Middle frontal gyrus (tissue), 1 donor: Measurements from ENCODE around the gene TM2D3.

Source experiments
- DNase-seq: peaks from one replicate; pipeline ENCODE4 v3.0.0-alpha.2; 2015; ENCODE audit warnings: low spot score; ENCODE audit errors: extremely low spot score

Gene TM2D3

DNA sequence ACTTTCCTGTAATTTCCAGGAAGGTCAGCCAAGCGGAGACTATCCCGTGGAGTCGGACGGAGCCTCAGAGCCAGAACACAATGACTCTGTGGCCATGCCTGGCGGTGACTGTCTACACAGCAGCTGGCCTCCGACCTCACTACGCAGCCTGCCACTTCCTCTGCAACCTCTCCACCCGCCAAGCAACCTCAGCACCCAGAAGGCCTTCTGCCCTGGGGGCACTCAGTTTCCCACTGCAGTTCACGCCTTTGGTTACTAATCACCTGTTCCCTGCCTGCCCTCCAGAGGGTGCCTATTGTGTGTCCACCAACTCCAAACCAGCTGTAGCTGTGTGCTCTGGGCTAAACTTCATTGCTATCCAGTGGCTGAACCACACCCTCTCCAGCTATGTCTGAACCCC, 44.0 kb downstream of the TM2D3 start:
- no peak for DNase-seq

- DNase-seq = no peak
Observed at GRCh38 chr15:101607108-101607507, 45.1 kb downstream of the TM2D3 start.

GRCh38 chr15:101604124-101604874, 47.9 kb downstream of the TM2D3 start:
- no peak for DNase-seq

GRCh38 chr15:101602801-101603200, 49.4 kb downstream of the TM2D3 start:
- DNase-seq = no peak

DNA sequence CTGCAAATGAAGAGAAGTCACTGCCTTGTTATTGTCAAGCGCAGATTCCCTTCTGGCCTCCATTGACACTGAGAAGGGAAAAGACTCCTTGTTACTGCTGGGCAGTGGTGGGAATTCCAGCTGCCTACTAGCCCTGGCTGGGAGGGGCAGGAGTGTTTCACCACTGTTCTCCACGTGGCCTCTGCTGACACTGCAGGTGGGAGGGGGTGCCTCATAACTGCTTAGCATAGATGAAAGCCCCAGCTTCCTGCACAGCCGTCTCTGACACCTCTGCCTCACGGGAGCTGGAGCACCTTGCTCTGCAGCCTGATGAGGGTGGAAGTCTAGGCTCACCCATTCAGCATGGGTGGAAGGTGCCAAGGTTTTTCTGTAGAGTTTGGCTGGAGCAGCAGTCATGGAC, 52.1 kb downstream of the TM2D3 start:
- no peak for DNase-seq

DNA sequence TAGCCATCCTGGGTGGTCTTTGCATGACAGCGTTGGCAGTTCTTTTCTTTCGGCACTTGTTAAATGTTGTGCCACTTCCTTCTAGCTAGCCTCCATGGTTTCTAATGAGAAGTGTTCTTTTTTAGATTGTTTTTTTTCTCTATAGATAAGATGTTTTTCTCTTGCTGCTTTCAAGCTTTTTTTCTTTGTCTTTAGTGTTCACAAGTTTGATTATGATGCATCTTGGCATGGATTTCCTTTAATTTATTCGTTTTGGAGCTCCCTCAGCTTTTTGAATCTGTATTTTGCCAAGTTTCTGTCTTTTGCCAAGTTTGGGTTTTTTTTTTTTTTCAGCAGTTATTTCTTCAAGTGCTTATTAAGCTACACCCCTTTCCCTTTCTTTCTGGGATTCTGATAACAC, 53.1 kb downstream of the TM2D3 start:
- DNase-seq = no peak

DNA sequence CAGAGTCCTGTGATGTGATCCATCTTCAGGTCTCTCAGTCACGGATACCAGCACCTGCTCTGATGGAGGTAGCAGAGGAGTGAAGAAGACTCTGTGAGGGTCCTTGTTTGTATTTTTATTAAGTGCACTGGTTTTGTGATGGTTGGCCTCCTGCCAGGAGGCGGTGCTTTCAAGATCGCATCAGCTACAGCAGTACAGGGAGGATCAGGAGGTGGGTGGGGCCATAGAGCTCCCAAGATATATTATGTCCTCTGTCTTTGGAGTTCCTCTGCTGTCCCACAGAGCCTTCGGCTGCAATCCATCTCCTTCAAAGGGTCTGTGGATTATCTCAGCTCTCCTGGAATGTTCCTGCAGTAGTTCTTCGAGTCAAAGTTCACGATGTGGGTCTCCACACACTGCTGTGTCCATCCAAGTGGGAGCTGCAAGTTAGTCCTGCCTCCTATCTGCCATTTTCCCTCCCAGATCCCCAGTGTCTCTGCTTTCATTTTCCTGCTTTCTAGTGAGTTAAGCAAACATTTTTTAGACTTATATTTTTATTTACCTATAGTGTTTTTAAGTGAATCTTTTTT, 54.7 kb downstream of the TM2D3 start:
- DNase-seq = no peak

DNA sequence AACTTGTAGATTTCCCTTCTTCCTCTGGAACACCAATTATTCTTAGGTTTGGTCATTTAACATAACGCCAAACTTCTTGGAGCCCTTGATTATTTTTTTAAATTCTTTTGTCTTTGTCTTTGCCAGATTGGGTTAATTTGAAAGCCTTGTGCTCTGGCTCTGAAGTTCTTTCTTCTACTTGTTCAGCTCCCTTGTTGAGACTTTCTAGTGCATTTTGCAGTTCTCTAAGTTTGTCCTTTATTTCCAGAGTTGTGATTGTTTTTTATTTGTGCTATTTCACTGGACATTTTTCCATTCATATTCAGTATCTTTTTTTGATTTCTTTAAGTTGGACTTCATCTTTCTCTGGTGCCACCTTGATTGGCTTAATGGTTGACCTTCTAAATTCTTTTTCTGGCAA, 55.5 kb downstream of the TM2D3 start:
- DNase-seq = no peak
